ENCODE data around the gene REG1B. TPM values are rescaled to one million over a fixed set of nuclear protein-coding genes. Genes with fewer than 3 reads are reported as not detected.
A peak's percentile ranks its signal among the peaks of the same experiment; 100 is the strongest.
"Not testable (repeated sequence)": the region's sequence is repeated elsewhere in the genome, so short reads cannot be mapped to it uniquely, and the experiment has no call there.

The REG1B gene
- total RNA-seq, 1 experiment from 2014 or later: not detected

GRCh38 chr2:79090693-79091092 lies 2.9 kb upstream of the REG1B start:
- in situ Hi-C loops (cut with HindIII; ENCODE audit: low pct_unique_long_range_greater_than_20kb, low sequenced_read_pairs): no loop called here

GRCh38 chr2:79086255-79086654 lies 1.5 kb downstream of the REG1B start:
- DNase-seq (ENCODE audit: low read depth): no peak
- in situ Hi-C loops (cut with HindIII; ENCODE audit: low pct_unique_long_range_greater_than_20kb, low sequenced_read_pairs): no loop called here

More at GRCh38 chr2:79090693-79091092, 2.9 kb upstream of the REG1B start:
- no peak for DNase-seq (ENCODE audit: low read depth)

GRCh38 chr2:79085382-79085781 lies 2.4 kb downstream of the REG1B start:
- in situ Hi-C loops (cut with HindIII; ENCODE audit: low pct_unique_long_range_greater_than_20kb, low sequenced_read_pairs): no loop called here
- no peak for DNase-seq (ENCODE audit: low read depth)

GRCh38 chr2:79084495-79085135 lies 3.2 kb downstream of the REG1B start:
- DNase-seq (ENCODE audit: low read depth): no peak
- in situ Hi-C loops (cut with HindIII; ENCODE audit: low pct_unique_long_range_greater_than_20kb, low sequenced_read_pairs): no loop called here

GRCh38 chr2:79083597-79084251 lies 4.1 kb downstream of the REG1B start:
- in situ Hi-C loops (cut with HindIII; ENCODE audit: low pct_unique_long_range_greater_than_20kb, low sequenced_read_pairs): no loop called here
- no peak for DNase-seq (ENCODE audit: low read depth)

- DNase-seq (ENCODE audit: low read depth): no peak
- in situ Hi-C loops (cut with HindIII; ENCODE audit: low pct_unique_long_range_greater_than_20kb, low sequenced_read_pairs): no loop called here
Observed at GRCh38 chr2:79082987-79083386, 4.8 kb downstream of the REG1B start.

GRCh38 chr2:79071078-79071477 lies 16.7 kb downstream of the REG1B start:
- in situ Hi-C loops (cut with HindIII; ENCODE audit: low pct_unique_long_range_greater_than_20kb, low sequenced_read_pairs): no loop called here
- no peak for DNase-seq (ENCODE audit: low read depth)

- in situ Hi-C loops (cut with HindIII; ENCODE audit: low pct_unique_long_range_greater_than_20kb, low sequenced_read_pairs): no loop called here
Observed at GRCh38 chr2:79065201-79065600, 22.6 kb downstream of the REG1B start.

GRCh38 chr2:79054769-79055168 lies 33.0 kb downstream of the REG1B start:
- in situ Hi-C loops (cut with HindIII; ENCODE audit: low pct_unique_long_range_greater_than_20kb, low sequenced_read_pairs); DNase-seq (ENCODE audit: low read depth): not testable (repeated sequence)

More at GRCh38 chr2:79065201-79065600, 22.6 kb downstream of the REG1B start:
- DNase-seq (ENCODE audit: low read depth): no peak

- DNase-seq (ENCODE audit: low read depth); in situ Hi-C loops (cut with HindIII; ENCODE audit: low pct_unique_long_range_greater_than_20kb, low sequenced_read_pairs): not testable (repeated sequence)
Observed at GRCh38 chr2:79053486-79053885, 34.3 kb downstream of the REG1B start.

- peak; percentile 17 for DNase-seq (ENCODE audit: low read depth)
- in situ Hi-C loops (cut with HindIII; ENCODE audit: low pct_unique_long_range_greater_than_20kb, low sequenced_read_pairs): no loop called here
Observed at GRCh38 chr2:79041032-79041448, 46.8 kb downstream of the REG1B start.

- DNase-seq (ENCODE audit: low read depth): no peak
- in situ Hi-C loops (cut with HindIII; ENCODE audit: low pct_unique_long_range_greater_than_20kb, low sequenced_read_pairs): no loop called here
Observed at GRCh38 chr2:79039944-79040343, 47.8 kb downstream of the REG1B start.

Other genes starting within 250 kb of the REG1B start
- gene REG3G, start 62.3 kb downstream of the REG1B start, total RNA-seq (2014; rRNA removed; shearing (Covaris generic); ENCODE audit: low replicate concordance): not detected in 2 replicates
- not detected in 2 replicates for gene REG1A, start 32.5 kb upstream of the REG1B start, total RNA-seq (2014; rRNA removed; shearing (Covaris generic); ENCODE audit: low replicate concordance)
- gene REG3A, start 71.8 kb upstream of the REG1B start, total RNA-seq (2014; rRNA removed; shearing (Covaris generic); ENCODE audit: low replicate concordance): not detected in 2 replicates

All from Caki2 (cell line).